ENCODE measurements around the gene TBC1D14.

Gene TBC1D14

DNA sequence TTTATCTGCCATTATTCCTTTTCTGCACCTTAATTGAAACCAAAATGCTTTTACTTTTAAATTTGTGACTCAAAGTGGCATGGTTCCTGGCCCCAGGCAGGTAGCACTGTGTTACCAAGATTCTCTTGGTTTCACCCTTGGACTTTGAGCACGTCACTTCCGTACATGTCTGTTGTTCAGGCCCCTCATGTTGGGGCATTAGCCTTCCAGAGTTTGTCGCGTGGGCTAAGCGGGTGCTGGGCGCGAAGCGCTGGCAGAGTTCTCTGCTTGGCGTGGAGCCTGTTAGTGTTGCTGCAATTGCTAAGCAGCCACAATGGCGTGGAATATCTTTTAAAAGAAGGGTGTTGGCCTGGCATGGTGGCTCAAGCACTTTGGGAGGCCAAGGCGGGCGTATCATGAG lies 119.6 kb downstream of the TBC1D14 start:
- no peaks in the 10 kb centered on the region for H3K79me2 ChIP-seq (ENCODE audit: insufficient read depth, low read length)
- H3K27ac ChIP-seq (ENCODE audit: low read depth, low read length) = no peak overlapping the region
- H3K9ac ChIP-seq (ENCODE audit: low read length) = no peak overlapping the region
- H4K20me1 ChIP-seq (ENCODE audit: low read depth, low read length) = no peaks in the 10 kb centered on the region
- no peak overlapping the region for H3K4me3 ChIP-seq (ENCODE audit: insufficient read depth, low read length, poor library complexity, severe bottlenecking)
- H2AFZ ChIP-seq (ENCODE audit: low read depth, low read length, severe bottlenecking) = no peak overlapping the region
- no peak for TF ChIP-seq EZH2phosphoT487 (conservative IDR thresholded peaks at IDR 0.05; ENCODE audit: low read length)
- TF ChIP-seq, protein P1, sequence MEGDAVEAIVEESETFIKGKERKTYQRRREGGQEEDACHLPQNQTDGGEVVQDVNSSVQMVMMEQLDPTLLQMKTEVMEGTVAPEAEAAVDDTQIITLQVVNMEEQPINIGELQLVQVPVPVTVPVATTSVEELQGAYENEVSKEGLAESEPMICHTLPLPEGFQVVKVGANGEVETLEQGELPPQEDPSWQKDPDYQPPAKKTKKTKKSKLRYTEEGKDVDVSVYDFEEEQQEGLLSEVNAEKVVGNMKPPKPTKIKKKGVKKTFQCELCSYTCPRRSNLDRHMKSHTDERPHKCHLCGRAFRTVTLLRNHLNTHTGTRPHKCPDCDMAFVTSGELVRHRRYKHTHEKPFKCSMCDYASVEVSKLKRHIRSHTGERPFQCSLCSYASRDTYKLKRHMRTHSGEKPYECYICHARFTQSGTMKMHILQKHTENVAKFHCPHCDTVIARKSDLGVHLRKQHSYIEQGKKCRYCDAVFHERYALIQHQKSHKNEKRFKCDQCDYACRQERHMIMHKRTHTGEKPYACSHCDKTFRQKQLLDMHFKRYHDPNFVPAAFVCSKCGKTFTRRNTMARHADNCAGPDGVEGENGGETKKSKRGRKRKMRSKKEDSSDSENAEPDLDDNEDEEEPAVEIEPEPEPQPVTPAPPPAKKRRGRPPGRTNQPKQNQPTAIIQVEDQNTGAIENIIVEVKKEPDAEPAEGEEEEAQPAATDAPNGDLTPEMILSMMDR (IDR thresholded peaks at IDR 0.05; ENCODE audit: insufficient read depth, low read length, poor library complexity, severe bottlenecking) = no peak
- H3K27me3 ChIP-seq (ENCODE audit: low read length) = no peaks in the 10 kb centered on the region
- H3K4me2 ChIP-seq (ENCODE audit: low read depth, low read length, poor library complexity, severe bottlenecking) = no peak overlapping the region
- H3K9me2 ChIP-seq (replicated peaks; ENCODE audit: insufficient read depth, low read length) = no peaks in the 10 kb centered on the region
- H3K9me3 ChIP-seq (ENCODE audit: insufficient read depth, low read length) = no peaks in the 10 kb centered on the region
- H3K36me3 ChIP-seq (ENCODE audit: low read length) = no peaks in the 10 kb centered on the region
- no peaks in the 10 kb centered on the region for H3F3A ChIP-seq (ENCODE audit: insufficient read depth)

DNA sequence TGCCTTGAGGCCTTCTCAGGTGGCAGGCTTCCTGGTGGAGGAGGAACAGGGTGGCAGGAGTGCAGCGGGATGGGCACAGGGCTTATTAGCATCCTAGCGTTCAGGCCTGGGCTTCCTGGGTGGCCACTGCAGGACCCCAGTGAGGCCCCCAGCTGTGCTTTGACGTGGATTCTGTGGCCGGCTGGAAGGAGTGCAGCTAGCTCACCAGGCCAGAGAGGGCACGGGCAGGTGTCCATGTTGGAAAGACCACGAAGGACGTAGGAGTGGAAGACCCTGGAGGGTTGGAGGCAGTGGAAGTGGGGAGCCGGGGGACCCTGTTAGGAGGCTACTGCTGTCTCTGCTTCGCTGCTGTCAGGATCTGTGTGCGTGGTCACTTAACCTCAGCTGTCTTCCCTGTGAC lies 120.3 kb downstream of the TBC1D14 start:
- no peaks in the 10 kb centered on the region for H3K36me3 ChIP-seq (ENCODE audit: low read length)
- no peak for TF ChIP-seq EZH2phosphoT487 (conservative IDR thresholded peaks at IDR 0.05; ENCODE audit: low read length)
- TF ChIP-seq, protein P1 (IDR thresholded peaks at IDR 0.05; ENCODE audit: insufficient read depth, low read length, poor library complexity, severe bottlenecking) = no peak

DNA sequence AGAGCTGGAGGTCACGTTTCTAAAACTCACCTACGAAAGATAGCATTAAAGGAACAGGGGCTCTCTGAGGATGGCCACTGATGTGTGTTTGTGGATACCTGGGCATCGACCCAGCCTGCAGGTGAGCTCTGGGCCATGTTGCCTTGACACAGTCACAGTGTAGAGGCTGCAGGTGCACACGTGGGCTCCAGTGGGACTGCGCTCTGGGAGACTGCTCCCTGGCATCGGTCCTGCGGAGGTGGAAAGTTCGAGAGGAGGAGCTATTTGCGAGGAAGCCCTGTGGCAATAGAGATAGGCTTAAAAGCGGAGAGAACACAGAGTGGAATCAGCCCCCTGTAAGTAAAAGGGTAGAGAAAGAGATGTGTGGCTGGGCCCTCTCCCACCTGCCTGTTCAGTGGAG lies 121.2 kb downstream of the TBC1D14 start:
- Histone ChIP-seq H3K9me3 (ENCODE audit: insufficient read depth, low read length) (no peaks in the 10 kb centered on the region), H3K4me3 (ENCODE audit: insufficient read depth, low read length, poor library complexity, severe bottlenecking) (no peak overlapping the region), H2AFZ (ENCODE audit: low read depth, low read length, severe bottlenecking) (no peak overlapping the region), H3K4me2 (ENCODE audit: low read depth, low read length, poor library complexity, severe bottlenecking) (no peak overlapping the region), H4K20me1 (ENCODE audit: low read depth, low read length) (no peaks in the 10 kb centered on the region), H3K36me3 (ENCODE audit: low read length) (no peaks in the 10 kb centered on the region), H3K9me2 (replicated peaks; ENCODE audit: insufficient read depth, low read length) (no peaks in the 10 kb centered on the region), H3K27ac (ENCODE audit: low read depth, low read length) (no peak overlapping the region), H3K79me2 (ENCODE audit: insufficient read depth, low read length) (no peaks in the 10 kb centered on the region), H3F3A (ENCODE audit: insufficient read depth) (no peaks in the 10 kb centered on the region), H3K9ac (ENCODE audit: low read length) (no peak overlapping the region), H3K27me3 (ENCODE audit: low read length) (no peaks in the 10 kb centered on the region)
- TF ChIP-seq, protein P1 (IDR thresholded peaks at IDR 0.05; ENCODE audit: insufficient read depth, low read length, poor library complexity, severe bottlenecking) = no peak
- TF ChIP-seq EZH2phosphoT487 (conservative IDR thresholded peaks at IDR 0.05; ENCODE audit: low read length) = no peak

More for the DNA sequence above, 120.3 kb downstream of the TBC1D14 start:
- Histone ChIP-seq H3K9me3 (ENCODE audit: insufficient read depth, low read length) (no peaks in the 10 kb centered on the region), H3K27me3 (ENCODE audit: low read length) (no peaks in the 10 kb centered on the region), H3K4me3 (ENCODE audit: insufficient read depth, low read length, poor library complexity, severe bottlenecking) (no peak overlapping the region), H3K27ac (ENCODE audit: low read depth, low read length) (no peak overlapping the region), H3F3A (ENCODE audit: insufficient read depth) (no peaks in the 10 kb centered on the region), H3K9me2 (replicated peaks; ENCODE audit: insufficient read depth, low read length) (no peaks in the 10 kb centered on the region), H3K4me2 (ENCODE audit: low read depth, low read length, poor library complexity, severe bottlenecking) (no peak overlapping the region), H2AFZ (ENCODE audit: low read depth, low read length, severe bottlenecking) (no peak overlapping the region), H4K20me1 (ENCODE audit: low read depth, low read length) (no peaks in the 10 kb centered on the region), H3K79me2 (ENCODE audit: insufficient read depth, low read length) (no peaks in the 10 kb centered on the region), H3K9ac (ENCODE audit: low read length) (no peak overlapping the region)

All from SU-DHL-6 (cell line).